HEK293T (cell line): ENCODE data around the gene SKIC3.

Experiments
- BHLHE40 ChIP-seq: fragments of 450-650 bp; IDR thresholded peaks from 2 replicates; pipeline ENCODE4 v1.6.1; 2016; ENCODE audit warnings: mild to moderate bottlenecking, moderate library complexity, borderline replicate concordance
- FOXM1 ChIP-seq: fragments of 450-650 bp; IDR thresholded peaks from 2 replicates; pipeline ENCODE4 v1.6.1; 2017; ENCODE audit warnings: mild to moderate bottlenecking, borderline replicate concordance
- PKNOX1 ChIP-seq: fragments of 450-650 bp; IDR thresholded peaks from 2 replicates; pipeline ENCODE4 v1.6.1; 2016
- ZNF384 ChIP-seq: fragments of 450-650 bp; IDR thresholded peaks from 2 replicates; pipeline ENCODE4 v1.6.1; 2016

- TF ChIP-seq FOXM1 (no peak), ZNF384 (no peak), BHLHE40 (no peak), PKNOX1 (no peak)
Measured at GRCh38 chr5:95537501-95537900, 17.3 kb downstream of the SKIC3 start.
